NCI-H226 (cell line): ENCODE measurements around the gene LBR.

Experiments used
- DNase-seq: peaks from one replicate; pipeline ENCODE4 v3.0.0-alpha.2; 2015

LBR gene

DNA sequence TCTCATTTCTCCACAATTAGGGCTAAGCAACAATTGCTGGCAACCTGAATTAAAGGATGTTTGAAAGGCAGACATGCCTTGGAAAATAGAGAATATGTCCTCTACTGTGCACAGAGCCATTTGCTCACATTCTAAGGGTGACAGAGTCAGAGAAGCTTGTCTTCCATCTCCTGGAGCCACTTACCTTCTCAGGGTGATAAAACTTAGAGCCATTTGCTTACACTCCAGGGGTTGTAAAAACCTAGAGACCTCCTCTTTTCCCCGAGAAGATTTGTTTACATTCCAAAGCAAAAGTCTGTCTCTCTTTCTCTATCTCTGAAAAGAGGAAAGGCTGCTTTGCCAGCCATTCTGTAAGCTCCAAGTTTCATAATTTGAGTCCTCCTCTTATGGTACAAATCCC, 61.3 kb downstream of the LBR start:
- DNase-seq, result no peak

DNA sequence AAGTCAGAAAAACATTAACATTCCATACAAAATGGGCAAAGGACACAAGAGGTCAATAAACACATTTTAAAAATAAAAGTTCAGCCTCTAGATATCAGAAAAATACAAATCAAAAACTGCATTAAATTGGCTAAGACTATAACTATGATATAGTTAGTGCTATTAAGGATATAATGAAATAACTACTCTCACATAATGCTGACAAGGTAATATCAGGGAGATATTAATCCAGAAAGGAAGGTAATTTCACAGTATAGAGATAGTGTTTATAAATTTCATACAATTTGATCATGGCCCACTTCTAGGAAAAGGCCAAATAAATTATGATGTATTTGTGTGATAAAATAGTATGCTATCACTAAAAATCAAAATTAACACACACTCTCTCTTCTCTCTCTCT, 61.8 kb downstream of the LBR start:
- DNase-seq, result no peak

DNA sequence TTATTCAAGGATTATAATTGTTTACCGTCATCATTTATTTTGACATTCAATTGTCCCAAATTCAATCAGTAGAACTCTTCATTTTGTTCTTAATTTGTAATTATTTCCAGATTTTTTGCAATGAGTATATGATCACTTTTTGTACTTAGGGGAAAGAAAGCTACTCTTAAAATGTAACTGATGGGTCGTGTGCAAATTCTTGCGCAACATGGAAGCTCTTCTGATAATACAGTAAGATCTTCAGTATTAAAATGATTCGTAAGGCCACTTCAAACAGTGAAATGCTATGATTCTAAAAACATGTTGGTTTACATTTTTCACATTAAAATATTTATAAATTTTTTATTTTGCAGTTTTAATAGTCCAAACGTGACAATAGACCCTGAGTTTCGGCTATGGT, 63.4 kb downstream of the LBR start:
- DNase-seq, result no peak

DNA sequence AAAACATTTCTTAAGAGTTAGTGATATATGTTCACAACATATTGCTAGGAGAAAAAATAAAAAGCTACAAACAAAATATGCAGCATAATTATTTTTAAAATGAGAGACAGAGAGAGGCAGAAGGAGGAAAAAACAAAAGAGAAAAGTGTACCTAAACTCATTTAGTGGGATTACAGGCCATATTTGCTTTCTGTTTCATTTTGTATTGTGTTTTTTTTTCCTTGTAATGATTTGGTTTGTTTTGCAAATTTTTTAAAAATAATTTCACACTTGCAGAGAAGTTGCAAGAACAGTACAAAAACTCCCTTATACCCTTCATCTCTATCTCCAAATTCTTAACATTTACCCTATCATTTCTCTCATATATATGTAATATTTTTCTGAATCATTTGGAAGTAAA, 65.0 kb downstream of the LBR start:
- DNase-seq, result no peak

DNA sequence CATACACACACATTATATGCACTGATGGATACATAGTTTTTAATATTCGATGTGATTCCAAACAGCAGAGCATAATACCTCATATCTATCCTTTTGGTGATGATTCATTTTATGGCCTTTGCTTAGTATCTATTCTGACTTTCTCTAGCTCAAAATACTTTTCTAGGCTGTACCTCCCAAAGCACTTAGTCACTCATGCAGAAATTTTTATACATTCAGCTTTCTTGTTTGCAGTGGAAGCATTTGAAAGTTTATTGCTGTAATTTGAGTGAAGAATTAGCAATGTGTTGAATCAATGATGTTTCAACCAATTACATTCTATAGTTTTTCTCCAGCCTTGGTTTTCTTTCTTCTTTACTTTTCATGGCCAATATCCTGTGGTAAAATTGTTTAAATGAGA, 66.7 kb downstream of the LBR start:
- DNase-seq, result no peak

DNA sequence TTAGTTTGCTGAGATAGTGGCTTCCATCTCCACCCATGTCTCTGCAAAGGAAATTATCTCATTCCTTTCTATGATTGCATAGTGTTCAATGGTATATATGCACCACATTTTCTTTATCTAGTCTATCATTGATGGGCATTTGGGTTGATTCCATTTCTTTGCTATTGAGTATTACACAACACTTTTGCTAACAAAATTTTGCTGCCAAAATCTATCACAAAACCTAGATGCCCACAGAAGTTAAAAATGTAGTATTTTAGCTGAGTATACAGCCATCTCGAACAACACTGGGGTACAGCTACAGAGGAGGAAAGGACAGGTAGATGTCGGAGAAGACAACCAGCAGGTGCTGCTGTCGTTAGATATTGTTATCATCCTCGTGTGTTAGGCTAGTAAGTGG, 67.7 kb downstream of the LBR start:
- DNase-seq, result no peak

DNA sequence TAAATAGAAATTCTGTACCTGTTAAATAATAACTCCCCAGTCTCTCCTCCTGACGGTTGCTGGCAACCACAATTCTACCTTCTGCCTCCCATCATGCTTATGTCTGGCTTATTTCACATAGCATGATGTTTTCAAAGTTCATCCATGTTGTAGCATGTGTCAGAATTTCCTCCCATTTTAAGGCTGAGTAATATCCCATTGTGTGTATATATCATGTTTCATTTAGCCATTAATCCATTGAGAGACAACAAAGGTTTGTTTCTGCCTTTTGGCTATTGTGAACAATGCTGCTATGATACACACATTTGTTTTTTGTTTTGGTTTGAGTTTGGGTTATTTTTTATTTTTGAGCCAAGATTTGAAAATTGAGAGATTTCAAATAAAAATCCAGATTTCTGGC, 72.0 kb downstream of the LBR start:
- no peak for DNase-seq

DNA sequence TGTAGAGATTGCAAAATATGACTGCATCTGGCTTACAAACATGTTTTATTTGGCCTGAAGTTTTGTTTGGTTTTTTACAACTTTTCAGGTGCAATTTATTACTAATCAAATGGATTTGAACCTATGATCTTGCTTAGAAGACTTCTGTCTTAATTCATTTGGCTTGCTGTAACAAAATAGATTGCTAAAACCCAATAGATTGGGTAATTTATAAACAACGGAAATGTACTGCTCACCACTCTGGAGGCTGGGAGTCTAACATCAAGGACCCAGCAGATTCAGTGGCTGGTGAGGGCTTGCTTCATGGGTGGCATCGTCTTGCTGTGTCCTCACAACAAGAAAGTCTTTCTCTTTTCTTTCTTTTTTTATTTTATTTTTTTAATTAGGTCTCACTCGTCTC, 72.9 kb downstream of the LBR start:
- DNase-seq, result no peak
